ENCODE measurements around the gene CCDC85C.

The CCDC85C gene

DNA sequence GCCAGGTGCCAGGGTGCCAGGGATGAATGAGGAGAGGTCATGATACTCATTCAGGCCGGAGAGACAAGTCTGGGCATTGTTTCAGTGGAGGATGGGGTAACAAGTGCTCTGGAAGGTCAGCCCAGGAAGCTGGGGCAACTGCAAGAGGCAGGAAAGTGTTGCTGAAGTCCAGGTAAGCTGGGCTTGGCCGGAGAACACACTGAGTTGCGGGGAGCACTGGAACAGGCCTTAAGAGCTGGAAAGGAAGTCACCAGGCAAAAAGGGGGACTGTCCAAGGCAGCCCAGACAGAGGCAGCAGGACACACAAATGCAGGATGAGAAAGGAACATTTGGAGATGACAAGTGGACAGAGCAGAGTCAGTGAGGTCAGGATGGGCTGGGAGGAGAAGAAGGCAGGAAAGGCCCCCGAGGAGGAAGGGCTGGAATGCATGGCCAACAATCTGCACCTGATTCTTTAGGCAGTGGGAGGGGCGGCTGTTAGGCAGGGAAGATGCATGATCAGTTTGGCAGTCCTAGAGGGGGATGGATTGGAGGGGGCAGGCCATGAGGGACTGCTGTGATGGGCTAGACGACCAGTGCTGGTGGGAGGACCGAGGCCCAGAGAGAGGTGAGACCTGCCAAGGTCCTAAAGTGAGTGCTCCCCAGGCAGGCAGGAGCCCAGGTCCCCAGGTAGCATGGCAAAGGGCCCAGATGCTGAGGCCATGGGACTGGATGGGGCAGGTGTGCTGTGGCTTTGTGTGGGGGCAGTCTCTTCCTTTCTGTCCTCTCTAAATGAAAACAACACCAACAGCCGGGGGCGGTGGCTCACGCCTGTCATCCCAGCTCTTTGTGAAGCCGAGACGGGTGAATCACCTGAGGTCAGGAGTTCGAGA is 23.7 kb upstream of the CCDC85C start:
- H3K27me3 ChIP-seq, result no peaks in the 10 kb centered on the region
- H3K27ac ChIP-seq, result no peak overlapping the region
- TF ChIP-seq CTCF (IDR thresholded peaks at IDR 0.05), result no peak
- no peaks in the 10 kb centered on the region for H3K36me3 ChIP-seq
- no peaks in the 10 kb centered on the region for H3K9me3 ChIP-seq
- H3K4me1 ChIP-seq (ENCODE audit: control insufficient read depth in 1 of 2, insufficient read depth in 1 of 2, low read depth in 1 of 2, low read length in 1 of 2), result no peaks in the 10 kb centered on the region
- no peak overlapping the region for H3K4me3 ChIP-seq (ENCODE audit: low read depth in 1 of 2, low read length in 1 of 2)

DNA sequence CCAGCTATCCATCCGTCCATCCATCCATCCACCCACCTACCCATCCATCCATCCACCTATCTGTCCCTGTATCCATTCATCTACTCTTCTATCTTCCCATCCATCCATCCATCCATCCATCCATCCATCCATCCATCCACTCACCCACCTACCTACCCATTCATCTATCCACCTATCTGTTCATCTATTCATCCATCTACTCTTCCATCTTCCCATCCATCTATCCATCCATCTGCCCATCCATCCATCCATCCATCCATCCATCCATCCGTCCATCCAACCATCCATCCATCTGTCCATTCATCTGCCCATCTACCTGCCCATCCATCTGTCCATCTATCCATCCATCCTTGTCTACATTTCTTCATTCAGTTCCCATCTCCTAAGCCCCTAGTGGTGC is 23.1 kb upstream of the CCDC85C start:
- Histone ChIP-seq H3K4me3 (ENCODE audit: low read depth in 1 of 2, low read length in 1 of 2) (no peak overlapping the region), H3K4me1 (ENCODE audit: control insufficient read depth in 1 of 2, insufficient read depth in 1 of 2, low read depth in 1 of 2, low read length in 1 of 2) (no peaks in the 10 kb centered on the region), H3K27ac (no peak overlapping the region), H3K9me3 (no peaks in the 10 kb centered on the region), H3K36me3 (no peaks in the 10 kb centered on the region), H3K27me3 (peaks cover 2% of the 10 kb centered on the region)
- TF ChIP-seq CTCF (IDR thresholded peaks at IDR 0.05), result no peak

GRCh38 chr14:99626041-99626648 is 22.1 kb upstream of the CCDC85C start:
- H3K27me3 ChIP-seq, result peaks cover 9% of the 10 kb centered on the region
- no peaks in the 10 kb centered on the region for H3K9me3 ChIP-seq
- no peak overlapping the region for H3K27ac ChIP-seq
- no peak overlapping the region for H3K4me3 ChIP-seq (ENCODE audit: low read depth in 1 of 2, low read length in 1 of 2)
- H3K36me3 ChIP-seq, result no peaks in the 10 kb centered on the region
- TF ChIP-seq CTCF (IDR thresholded peaks at IDR 0.05), result no peak
- no peaks in the 10 kb centered on the region for H3K4me1 ChIP-seq (ENCODE audit: control insufficient read depth in 1 of 2, insufficient read depth in 1 of 2, low read depth in 1 of 2, low read length in 1 of 2)

DNA sequence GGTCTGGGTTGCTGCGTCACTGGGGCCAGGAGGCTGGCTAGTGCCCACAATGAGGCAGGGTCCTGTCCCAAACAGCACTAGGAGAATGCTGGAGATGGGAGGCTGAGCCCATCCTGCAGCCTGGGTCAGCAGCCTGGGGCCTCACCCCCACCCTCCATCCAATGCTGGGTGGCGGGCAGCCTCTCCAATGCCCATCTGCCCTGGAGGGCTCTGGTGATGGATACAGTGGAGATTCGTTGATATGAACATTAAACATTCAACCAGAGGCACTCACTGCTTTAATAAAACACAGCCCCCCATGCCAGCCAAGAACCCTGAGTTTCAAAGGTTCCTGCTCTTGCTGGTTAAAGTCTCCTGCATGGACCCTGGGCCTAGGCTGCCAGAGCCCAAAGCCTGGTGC is 21.5 kb upstream of the CCDC85C start:
- H3K27me3 ChIP-seq, result peaks cover 15% of the 10 kb centered on the region
- no peaks in the 10 kb centered on the region for H3K36me3 ChIP-seq
- no peak for TF ChIP-seq CTCF (IDR thresholded peaks at IDR 0.05)
- no peak overlapping the region for H3K4me3 ChIP-seq (ENCODE audit: low read depth in 1 of 2, low read length in 1 of 2)
- H3K27ac ChIP-seq, result no peak overlapping the region
- H3K9me3 ChIP-seq, result no peaks in the 10 kb centered on the region
- H3K4me1 ChIP-seq (ENCODE audit: control insufficient read depth in 1 of 2, insufficient read depth in 1 of 2, low read depth in 1 of 2, low read length in 1 of 2), result no peaks in the 10 kb centered on the region

DNA sequence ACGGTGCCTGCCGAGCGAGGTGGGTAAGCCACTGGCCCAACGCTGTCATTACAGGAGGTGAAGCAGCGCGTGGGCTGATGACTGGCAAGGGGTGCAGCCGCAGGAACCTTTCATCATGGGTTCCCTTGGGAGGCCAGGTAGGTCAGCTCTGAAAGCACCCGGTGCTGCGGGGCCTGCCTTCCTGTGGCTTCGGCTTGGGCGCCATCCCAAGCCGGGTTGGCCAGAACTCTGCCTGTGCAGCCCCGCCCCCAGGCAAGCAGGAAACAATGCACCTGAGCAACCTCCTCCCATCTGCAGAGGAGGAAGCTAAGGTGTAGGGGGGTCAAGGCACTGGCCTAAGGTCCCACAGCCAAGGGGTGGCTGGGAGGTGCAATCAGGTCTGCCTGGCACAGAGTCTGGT is 21.0 kb upstream of the CCDC85C start:
- TF ChIP-seq CTCF (IDR thresholded peaks at IDR 0.05), result no peak
- Histone ChIP-seq H3K4me1 (ENCODE audit: control insufficient read depth in 1 of 2, insufficient read depth in 1 of 2, low read depth in 1 of 2, low read length in 1 of 2) (no peaks in the 10 kb centered on the region), H3K9me3 (no peaks in the 10 kb centered on the region), H3K36me3 (no peaks in the 10 kb centered on the region), H3K27me3 (peaks cover 20% of the 10 kb centered on the region), H3K4me3 (ENCODE audit: low read depth in 1 of 2, low read length in 1 of 2) (no peak overlapping the region), H3K27ac (no peak overlapping the region)

Measured in neutrophil (primary cell).